ENCODE data around the gene RPF1.
A peak's percentile ranks its signal among the peaks of the same experiment; 100 is the strongest.
"Not testable (repeated sequence)": the region's sequence is repeated elsewhere in the genome, so short reads cannot be mapped to it uniquely, and the experiment has no call there.

The RPF1 gene

GRCh38 chr1:84493747-84494146, 14.7 kb downstream of the RPF1 start:
- DNase-seq, result no peak

- DNase-seq, result no peak
These were observed 17.4 kb downstream of the RPF1 start for GRCh38 chr1:84496498-84496897.

- DNase-seq, result no peak
These were observed 18.7 kb downstream of the RPF1 start for GRCh38 chr1:84497631-84498275.

GRCh38 chr1:84502927-84503326, 23.9 kb downstream of the RPF1 start:
- no peak for DNase-seq

- DNase-seq, result no peak
These were observed 25.8 kb downstream of the RPF1 start for GRCh38 chr1:84504580-84505492.

- no peak for DNase-seq
These were observed 26.5 kb downstream of the RPF1 start for GRCh38 chr1:84505493-84506001.

GRCh38 chr1:84506002-84506728, 27.1 kb downstream of the RPF1 start, which contains the start of the genes GNG5 and SPATA1:
GNG5 (minus strand) TSS chr1:84506581; CDS start chr1:84506091, 490 bp downstream.
SPATA1 (plus strand) TSS chr1:84506386; CDS start chr1:84516360, 9,974 bp downstream.
- DNase-seq, result peak; percentile 97

GRCh38 chr1:84506729-84507453, 27.8 kb downstream of the RPF1 start:
- DNase-seq, result no peak

GRCh38 chr1:84507887-84508286, 28.8 kb downstream of the RPF1 start:
- DNase-seq, result not testable (repeated sequence)

GRCh38 chr1:84508510-84508909, 29.4 kb downstream of the RPF1 start:
- DNase-seq, result no peak

- no peak for DNase-seq
These were observed 30.0 kb downstream of the RPF1 start for GRCh38 chr1:84509029-84509428.

- no peak for DNase-seq
These were observed 31.1 kb downstream of the RPF1 start for GRCh38 chr1:84510165-84510564.

- DNase-seq, result no peak
These were observed 31.6 kb downstream of the RPF1 start for GRCh38 chr1:84510668-84511067.

- no peak for DNase-seq
These were observed 45.5 kb downstream of the RPF1 start for GRCh38 chr1:84524590-84524989.

- DNase-seq, result no peak
These were observed 46.7 kb downstream of the RPF1 start for GRCh38 chr1:84525779-84526178.

- no peak for DNase-seq
These were observed 59.5 kb downstream of the RPF1 start for GRCh38 chr1:84538599-84538998.

- DNase-seq, result no peak
These were observed 60.9 kb downstream of the RPF1 start for GRCh38 chr1:84539972-84540371.

GRCh38 chr1:84540759-84541158, 61.7 kb downstream of the RPF1 start:
- DNase-seq, result no peak

- no peak for DNase-seq
These were observed 62.6 kb downstream of the RPF1 start for GRCh38 chr1:84541679-84542078.

Data from activated naive CD4-positive, alpha-beta T cell treated with Interleukin-2 at 50 U/mL for 16 hours (primary cell).